Left cardiac atrium (tissue), 4 donors: ENCODE data around the gene SRPX2. TPM values are rescaled to one million over a fixed set of nuclear protein-coding genes. Genes with fewer than 3 reads are reported as not detected.
A peak's percentile ranks its signal among the peaks of the same experiment; 100 is the strongest.

Experiments used
- ATAC-seq, 2 donors: fragments of 200-7000 bp; cut with Tn5 transposase; one replicate each; pipeline ENCODE4 v1.9.1; 2020; ENCODE audit warnings: mild to moderate bottlenecking in 2 of 2, moderate library complexity in 2 of 2
- DNase-seq: peaks from one replicate; pipeline ENCODE4 v3.0.0-alpha.2; 2020
- intact Hi-C, 2 donors: fragments of 100-400 bp; cut with DNase I; formaldehyde crosslinking; loops; one replicate each; pipeline versions ENCODE4 v1.14.1 to v1.15.1; 2022 to 2023
- long read RNA-seq: library from polyadenylated mRNA; unstranded; transcript quantifications from one replicate; pipeline ENCODE4 v2.0.0, GENCODE V29; 2021
- total RNA-seq, 2 donors: library from RNA; stranded (reverse); fragmentation: NEBNext Ultra II Directional; extraction: Animal tissue kit (Norgen Biotek cat#: 25700); gene quantifications; one replicate each; pipeline ENCODE4 v1.2.1, GENCODE V29; 2021
- donor health status: DM: no; HTN: yes; CAD: no.
- donor health status: DM: no; HTN: yes; CAD: no; lungs with severe emphysema.
- donor health status: DM: yes; HTN: yes; CAD: no.
- donor health status: Dilated cardiomyopathy.

SRPX2 gene, protein sequence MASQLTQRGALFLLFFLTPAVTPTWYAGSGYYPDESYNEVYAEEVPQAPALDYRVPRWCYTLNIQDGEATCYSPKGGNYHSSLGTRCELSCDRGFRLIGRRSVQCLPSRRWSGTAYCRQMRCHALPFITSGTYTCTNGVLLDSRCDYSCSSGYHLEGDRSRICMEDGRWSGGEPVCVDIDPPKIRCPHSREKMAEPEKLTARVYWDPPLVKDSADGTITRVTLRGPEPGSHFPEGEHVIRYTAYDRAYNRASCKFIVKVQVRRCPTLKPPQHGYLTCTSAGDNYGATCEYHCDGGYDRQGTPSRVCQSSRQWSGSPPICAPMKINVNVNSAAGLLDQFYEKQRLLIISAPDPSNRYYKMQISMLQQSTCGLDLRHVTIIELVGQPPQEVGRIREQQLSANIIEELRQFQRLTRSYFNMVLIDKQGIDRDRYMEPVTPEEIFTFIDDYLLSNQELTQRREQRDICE
- 10 to 100 TPM; 20.4 to 37.4 TPM for total RNA-seq
- long read RNA-seq, full-length matches to known transcripts: 3 of 7 reads
- long read RNA-seq, partial matches to known transcripts: 1 of 7 reads
- long read RNA-seq, other reads (novel, unspliced or antisense): 3 of 7 reads

DNA sequence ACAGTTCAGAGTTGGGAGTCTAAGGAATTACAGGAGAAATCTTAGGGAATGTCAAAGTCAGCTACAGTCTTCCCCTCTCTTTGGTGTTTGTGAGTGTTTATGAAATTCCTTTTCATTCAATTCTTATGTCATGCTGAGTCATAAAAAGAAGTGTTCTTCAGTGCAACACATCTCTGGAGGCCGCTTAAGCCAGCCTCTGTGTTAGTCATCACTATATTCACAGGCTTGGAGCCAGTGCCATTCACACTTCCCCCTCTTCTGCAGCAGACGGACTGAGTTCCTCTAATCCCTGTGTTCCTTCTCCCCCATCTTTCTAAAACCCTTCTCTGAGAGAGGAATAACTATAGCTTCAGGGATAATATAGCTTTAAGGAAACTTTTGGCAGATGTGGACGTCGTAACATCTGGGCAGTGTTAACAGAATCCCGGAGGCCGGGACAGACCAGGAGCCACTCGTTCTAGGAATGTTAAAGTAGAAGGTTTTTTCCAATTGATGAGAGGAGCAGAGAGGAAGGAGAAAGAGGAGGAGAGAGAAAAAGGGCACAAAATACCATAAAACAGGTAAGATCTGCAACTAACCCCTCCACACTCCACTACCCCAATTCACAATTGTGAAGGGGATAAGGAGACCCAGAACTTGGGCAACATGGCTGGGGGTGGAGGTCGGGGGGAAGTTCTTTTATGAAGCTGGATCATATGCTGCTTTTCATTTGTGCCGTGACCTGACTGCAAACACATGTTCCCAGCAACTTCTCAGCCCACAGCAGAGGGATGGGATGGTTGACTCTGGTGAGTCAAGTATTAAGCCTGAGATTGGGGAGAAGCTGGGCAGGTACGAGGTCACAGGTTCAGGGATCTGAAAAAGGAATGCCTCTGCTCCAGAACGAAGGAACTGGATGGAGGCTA, at the start of gene SRPX2:
Gene SRPX2 (plus strand): TSS at position 244 of the 905 bp plus-strand sequence. CDS start 2,124 bp downstream, outside the sequence.
- ATAC-seq: peak; percentile 87 to 96
- peak; percentile 47 for DNase-seq
- intact Hi-C loops: no loop called here

DNA sequence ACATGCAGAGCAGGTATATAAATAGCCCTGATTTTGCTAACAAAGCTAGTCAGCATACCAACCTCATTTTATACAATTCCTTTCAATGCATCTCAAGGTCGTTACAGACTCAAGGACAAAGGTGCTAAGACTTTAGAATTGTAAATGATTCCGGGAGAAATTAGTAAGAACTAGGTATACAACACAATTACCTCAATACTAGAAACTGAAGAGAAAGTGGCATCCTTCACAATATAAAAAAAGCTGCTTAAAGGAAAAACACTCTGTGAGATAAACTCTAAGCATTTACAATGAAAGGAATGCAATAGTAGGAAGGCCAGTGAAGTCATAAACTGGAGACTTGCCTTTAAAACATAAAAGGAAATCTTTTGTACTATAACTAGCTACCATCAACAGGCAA, 47.4 kb upstream of the SRPX2 start:
- ATAC-seq (no peak), DNase-seq (no peak)
- intact Hi-C loops: no loop called here

- ATAC-seq: no peak
- DNase-seq: no peak
- intact Hi-C loops: no loop called here
Observed at GRCh38 chrX:100599456-100599855, 44.5 kb upstream of the SRPX2 start.

DNA sequence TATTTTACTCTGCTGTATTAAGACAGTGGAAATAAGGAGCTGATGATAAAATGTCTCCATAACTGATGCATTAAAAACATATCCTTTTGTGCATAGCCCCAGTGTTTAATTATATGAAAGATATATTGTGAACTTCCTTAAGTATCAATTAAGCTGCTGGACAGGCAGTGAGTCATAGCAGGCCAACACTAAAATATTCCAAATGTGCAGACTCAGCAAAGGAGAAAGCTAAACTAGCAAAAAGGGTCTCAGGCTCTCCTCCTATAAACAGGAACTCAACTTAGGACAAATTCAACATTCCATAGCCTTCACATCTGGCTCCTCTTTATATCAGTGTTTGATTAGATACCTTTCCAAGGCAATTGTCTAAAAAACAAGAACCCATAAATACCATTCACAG, 43.7 kb upstream of the SRPX2 start:
- no peak for ATAC-seq
- intact Hi-C loops: no loop called here
- no peak for DNase-seq

- ATAC-seq: no peak
- intact Hi-C loops: no loop called here
Observed at GRCh38 chrX:100600758-100601157, 43.2 kb upstream of the SRPX2 start.

DNA sequence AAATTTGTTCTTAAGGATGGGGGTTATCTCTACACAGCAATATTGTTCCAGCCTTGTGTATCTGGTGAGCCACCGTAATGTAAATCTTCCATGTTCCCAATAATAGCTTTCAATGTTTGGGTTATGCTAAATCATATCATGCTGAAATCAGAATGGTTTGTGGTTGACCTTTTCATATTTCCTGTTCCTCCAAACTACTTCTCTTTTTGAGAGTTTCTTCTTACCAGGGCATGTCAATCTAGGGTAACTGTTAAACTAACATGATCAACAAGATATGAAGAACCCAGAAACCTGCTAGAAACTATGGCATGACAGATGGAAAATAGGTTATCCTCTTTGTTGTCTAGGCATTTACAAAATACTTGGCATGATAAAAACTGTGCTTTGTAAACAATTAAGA, 37.2 kb upstream of the SRPX2 start:
- intact Hi-C loops: no loop called here
- ATAC-seq (no peak), DNase-seq (no peak)

More at GRCh38 chrX:100600758-100601157, 43.2 kb upstream of the SRPX2 start:
- no peak for DNase-seq

GRCh38 chrX:100609591-100609990, 34.4 kb upstream of the SRPX2 start:
- intact Hi-C loops: no loop called here
- DNase-seq: no peak
- no peak for ATAC-seq

GRCh38 chrX:100611951-100612350, 32.0 kb upstream of the SRPX2 start:
- ATAC-seq: no peak
- intact Hi-C loops: no loop called here

DNA sequence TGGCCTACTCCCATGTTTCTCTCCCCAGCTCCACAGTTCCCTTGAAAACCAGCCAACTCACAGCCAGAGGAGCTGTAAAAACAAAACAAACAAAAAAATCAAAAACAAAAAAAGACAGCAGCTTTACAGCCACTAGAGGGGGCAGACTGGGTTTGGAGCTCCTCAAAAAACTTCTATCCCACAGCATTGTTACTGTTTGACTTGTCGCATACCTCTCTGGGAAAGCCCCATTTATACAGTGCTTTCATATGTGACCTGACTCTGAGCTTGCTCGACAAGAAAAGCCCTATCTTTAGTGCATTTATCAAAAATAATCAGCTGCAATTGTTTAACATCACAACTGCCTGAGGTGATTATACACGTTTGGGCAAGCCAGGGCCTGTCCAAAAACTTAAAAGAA, 29.0 kb upstream of the SRPX2 start:
- DNase-seq: no peak
- ATAC-seq: no peak
- intact Hi-C loops: no loop called here

More at GRCh38 chrX:100611951-100612350, 32.0 kb upstream of the SRPX2 start:
- DNase-seq: no peak

- ATAC-seq (peak in 1 of 2 donors; percentile 30), DNase-seq (no peak)
- intact Hi-C loops: no loop called here
Observed at GRCh38 chrX:100623001-100623400, 21.0 kb upstream of the SRPX2 start.

DNA sequence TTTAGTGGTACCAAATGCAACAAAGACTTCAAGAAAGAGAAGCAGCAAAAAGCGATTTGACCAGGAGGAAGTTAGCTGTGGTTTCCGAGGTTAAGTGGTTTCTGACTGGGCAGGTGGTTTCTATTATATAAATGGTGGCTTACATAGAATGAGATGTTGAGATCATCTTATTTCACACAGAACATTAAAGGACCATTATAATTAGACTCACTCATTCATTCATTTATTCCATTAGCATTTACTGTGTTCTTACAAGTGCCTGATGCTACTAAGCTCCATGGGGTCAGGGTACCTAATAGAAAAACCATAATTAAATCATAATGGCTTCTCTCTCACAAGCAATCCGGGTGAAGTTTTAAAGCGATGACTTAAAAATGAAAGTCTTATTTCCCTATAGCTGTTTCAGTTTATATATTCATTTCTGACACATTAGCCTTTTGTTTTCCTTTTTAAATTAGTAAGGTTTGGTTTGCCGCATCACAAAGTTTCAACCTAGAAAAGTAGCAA, 18.0 kb upstream of the SRPX2 start:
- DNase-seq: no peak
- no peak for ATAC-seq
- intact Hi-C loops: no loop called here

DNA sequence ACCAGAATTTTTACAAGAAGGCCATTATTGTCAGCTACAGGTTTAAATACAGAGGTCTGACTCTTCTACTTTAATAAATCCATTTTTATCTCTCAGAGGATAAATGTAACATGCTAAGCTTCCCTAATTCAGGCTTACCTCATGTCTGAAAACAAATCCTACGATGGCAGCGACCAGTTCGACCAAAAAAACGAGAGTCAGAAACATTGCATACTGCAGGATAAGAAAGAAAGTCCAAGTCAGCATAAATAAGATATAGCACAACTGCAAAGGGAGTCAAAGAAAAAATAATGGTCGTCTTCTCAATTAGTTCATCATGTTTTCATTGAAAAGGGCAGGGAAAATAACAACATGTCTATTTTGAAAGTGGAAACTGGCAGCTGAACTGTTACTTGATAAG, 9.0 kb upstream of the SRPX2 start:
- intact Hi-C loops: no loop called here
- DNase-seq: no peak
- ATAC-seq: no peak

- DNase-seq (no peak), ATAC-seq (peak in 1 of 2 donors; percentile 54)
- intact Hi-C loops: no loop called here
Observed at GRCh38 chrX:100635989-100636320, 8.0 kb upstream of the SRPX2 start.

- DNase-seq (peak; percentile 83), ATAC-seq (peak; percentile 97 to 100)
- intact Hi-C loops: no loop called here
Observed at GRCh38 chrX:100636321-100636991, 7.5 kb upstream of the SRPX2 start, which contains the start of gene TSPAN6. Gene TSPAN6 (minus strand): TSS chrX:100636806. CDS start chrX:100636694, 112 bp downstream.

- intact Hi-C loops: no loop called here
- ATAC-seq (no peak), DNase-seq (no peak)
Observed at GRCh38 chrX:100642290-100642689, 1.7 kb upstream of the SRPX2 start.

- ATAC-seq (no peak), DNase-seq (no peak)
- intact Hi-C loops: no loop called here
Observed at GRCh38 chrX:100643212-100643611, 787 bp upstream of the SRPX2 start.

- intact Hi-C loops: no loop called here
- ATAC-seq (no peak), DNase-seq (no peak)
Observed at GRCh38 chrX:100645106-100645505, 1.1 kb downstream of the SRPX2 start.

DNA sequence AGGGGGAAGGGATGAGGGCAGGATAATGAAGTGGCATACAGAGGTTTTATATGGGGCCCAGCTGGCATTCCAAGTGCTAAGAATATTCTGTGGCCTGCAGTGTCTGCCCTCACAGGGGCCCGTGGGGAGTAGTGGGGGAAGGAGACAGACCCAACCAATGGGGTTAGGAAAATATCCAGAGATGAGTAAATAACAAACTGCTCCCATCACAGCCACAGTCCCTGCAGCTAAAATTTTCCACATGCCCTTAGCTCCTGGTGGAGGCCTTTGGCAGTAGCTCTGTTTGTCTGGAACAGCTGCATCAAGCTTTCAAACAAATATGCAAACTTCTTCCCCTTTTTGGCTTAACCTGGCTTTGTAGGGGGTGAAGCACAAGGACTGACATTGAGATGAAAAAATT, 3.1 kb downstream of the SRPX2 start:
- ATAC-seq: peak in 1 of 2 donors; percentile 8
- intact Hi-C loops: no loop called here
- DNase-seq: no peak

- no peak for ATAC-seq
- intact Hi-C loops: no loop called here
- no peak for DNase-seq
Observed at GRCh38 chrX:100647739-100648138, 3.7 kb downstream of the SRPX2 start.
